HG02943 (cell line): ENCODE data around the gene HYAL2.
A peak's percentile ranks its signal among the peaks of the same experiment; 100 is the strongest.

ENCODE experiments used
- ATAC-seq: cut with Tn5 transposase; IDR thresholded peaks from one replicate; pipeline ENCODE4 v1.9.1; 2021; ENCODE audit warnings: mild to moderate bottlenecking, low read depth, moderate library complexity; ENCODE audit not compliant: unreplicated experiment

The HYAL2 gene, protein sequence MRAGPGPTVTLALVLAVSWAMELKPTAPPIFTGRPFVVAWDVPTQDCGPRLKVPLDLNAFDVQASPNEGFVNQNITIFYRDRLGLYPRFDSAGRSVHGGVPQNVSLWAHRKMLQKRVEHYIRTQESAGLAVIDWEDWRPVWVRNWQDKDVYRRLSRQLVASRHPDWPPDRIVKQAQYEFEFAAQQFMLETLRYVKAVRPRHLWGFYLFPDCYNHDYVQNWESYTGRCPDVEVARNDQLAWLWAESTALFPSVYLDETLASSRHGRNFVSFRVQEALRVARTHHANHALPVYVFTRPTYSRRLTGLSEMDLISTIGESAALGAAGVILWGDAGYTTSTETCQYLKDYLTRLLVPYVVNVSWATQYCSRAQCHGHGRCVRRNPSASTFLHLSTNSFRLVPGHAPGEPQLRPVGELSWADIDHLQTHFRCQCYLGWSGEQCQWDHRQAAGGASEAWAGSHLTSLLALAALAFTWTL

DNA sequence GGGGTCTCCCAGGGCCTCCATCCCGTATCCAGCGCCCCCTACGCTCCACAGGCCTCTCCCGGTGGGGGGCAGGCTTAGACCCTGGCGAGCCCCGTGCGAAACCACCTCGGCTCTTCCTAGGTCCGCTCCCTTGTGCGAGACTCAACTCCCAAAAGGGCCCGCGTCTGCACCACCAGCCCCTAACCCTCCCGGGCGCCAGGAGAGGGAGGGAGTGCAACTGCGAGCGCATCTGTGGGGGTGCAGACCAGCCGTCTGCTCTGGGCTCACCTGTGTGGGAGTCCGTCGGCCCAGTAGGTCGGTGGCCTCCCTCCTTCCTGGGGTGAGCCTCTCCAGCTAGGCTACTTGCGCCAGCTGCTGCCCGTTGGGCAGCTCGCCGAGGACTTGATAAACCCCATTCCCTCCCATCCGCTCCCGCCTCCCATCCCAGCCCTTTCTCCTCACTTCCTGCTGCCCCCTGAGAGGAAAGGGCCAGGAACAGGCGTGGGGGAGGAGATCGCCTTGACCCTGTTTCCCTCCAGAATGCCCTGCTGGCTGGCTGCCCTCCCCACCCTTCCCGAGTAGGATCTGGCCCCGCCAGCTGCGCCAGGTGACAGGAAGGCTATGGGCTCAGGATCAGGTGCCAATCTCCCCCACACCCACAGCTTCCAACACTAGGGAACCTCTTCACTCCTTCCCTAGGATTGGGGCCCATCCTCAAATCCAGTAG lies at the start of gene HYAL2:
Gene HYAL2, minus strand, starts transcription at position 360 of the 706 bp plus-strand sequence. CDS start 2,256 bp downstream, outside the sequence.
- ATAC-seq, result no peak

GRCh38 chr3:50371133-50371685 lies 48.7 kb upstream of the HYAL2 start:
- no peak for ATAC-seq

GRCh38 chr3:50370594-50370993 lies 48.0 kb upstream of the HYAL2 start:
- ATAC-seq, result no peak

DNA sequence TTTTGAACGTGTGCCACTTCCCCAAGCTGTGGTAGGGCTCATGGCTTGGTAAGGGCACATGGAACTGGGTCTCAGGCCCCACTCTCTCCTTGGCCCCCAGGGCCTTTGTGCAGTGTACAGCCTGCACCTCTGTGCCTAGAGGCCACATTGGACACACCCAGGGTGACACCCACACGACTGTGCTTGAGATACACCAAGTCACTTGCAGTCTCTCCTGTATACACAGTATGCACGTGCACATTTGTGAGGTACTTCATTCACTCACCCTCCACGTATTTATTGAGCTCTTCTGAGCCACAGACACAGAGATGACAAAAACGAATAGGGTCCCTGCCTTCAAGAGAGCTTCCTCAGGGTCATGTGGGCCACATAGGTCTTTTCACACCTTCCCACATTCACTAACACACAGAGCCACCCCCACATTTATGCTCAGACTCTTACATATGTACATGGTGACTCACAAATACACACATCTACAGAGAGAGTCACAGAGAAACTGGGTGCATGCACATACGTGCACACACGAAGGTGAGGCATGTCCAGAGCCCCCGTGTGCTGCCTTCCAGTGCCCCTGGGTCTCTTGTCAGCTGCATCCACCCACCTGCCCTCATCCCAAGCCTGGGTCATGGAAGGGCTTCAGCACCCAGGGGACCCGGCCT lies 46.6 kb upstream of the HYAL2 start:
- ATAC-seq, result no peak

DNA sequence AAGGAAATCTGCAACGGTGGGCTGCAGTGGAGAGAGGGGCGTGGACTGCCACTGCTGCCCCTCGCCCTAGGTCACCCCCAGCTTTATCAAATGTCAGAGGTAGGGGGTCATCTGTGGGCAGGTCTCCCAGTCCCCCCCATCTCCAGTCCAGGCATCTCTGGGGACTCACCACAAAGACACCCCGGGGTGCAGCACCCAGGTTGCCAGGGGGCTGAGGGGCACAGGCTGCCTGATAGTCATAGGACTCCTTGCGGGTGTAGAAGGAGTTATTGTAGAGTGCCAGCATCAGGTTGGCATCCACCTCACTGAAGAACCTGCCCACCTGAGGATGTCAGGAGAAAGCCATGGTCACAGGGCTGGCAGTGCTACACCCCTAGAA lies 43.3 kb upstream of the HYAL2 start:
- no peak for ATAC-seq

GRCh38 chr3:50365080-50365841 lies 42.7 kb upstream of the HYAL2 start:
- peak; percentile 73 for ATAC-seq

DNA sequence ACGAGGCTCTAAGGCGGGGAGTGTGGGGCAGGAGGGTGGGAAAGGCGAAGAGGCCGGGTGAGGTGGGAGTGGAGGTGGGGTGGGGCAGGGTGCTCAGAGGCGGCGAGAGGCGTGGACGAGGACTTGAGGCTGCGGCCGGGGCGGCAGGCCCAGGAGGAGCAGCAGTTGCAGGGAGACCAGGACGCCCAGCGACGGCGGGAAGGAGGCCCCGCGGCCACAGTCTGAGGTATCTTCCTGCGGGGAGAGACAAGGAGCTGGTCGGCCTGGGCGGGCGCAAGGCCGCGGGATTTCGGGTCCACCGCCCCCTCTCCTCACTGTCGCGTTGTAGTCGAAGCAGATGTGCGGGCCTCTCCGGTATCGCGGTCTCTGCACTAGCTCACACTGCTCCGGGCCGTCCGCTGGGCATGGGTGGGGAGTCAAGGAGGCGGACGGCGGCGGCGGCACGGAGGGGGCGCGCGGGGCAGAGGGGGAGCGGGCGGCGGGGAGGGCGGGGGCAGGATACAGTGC lies 42.1 kb upstream of the HYAL2 start:
- ATAC-seq, result no peak

GRCh38 chr3:50359760-50360110 lies 37.2 kb upstream of the HYAL2 start:
- peak; percentile 23 for ATAC-seq

- ATAC-seq, result peak; percentile 98
Measured at GRCh38 chr3:50358911-50359759, 36.6 kb upstream of the HYAL2 start, which contains the start of gene TMEM115. Gene TMEM115, minus strand, starts transcription at chr3:50359521. Its CDS starts 458 bp downstream, at chr3:50359063.

DNA sequence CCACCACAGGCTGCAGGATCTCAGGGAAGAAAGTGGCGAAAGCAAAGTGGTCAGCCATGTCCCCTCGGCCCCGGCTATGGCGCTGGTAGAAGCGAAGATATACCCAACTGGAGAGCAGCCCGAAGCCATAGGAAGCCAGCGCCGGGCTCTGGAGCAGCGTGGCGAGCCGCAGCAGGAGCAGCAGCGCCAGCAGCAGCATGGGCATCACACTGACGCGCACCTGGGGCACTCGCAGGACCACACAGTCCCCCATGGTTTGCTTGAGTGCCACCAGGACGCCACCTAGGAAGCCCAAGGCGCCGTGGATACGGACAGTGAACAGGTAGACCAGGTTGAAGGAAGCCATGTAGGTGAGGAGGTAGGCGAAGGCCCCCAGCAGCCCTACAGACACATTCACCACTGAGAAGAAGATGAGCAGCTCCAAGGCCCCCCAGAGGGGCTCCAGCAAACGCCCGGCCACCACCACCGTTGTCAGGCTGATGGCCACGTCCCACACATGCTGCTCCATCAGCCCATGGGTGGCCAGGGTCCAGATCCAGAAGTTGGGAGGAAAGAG lies 35.9 kb upstream of the HYAL2 start:
- ATAC-seq, result no peak

- no peak for ATAC-seq
Measured at GRCh38 chr3:50357481-50357880, 34.9 kb upstream of the HYAL2 start.

- ATAC-seq, result no peak
Measured at GRCh38 chr3:50356553-50356952, 34.0 kb upstream of the HYAL2 start.

DNA sequence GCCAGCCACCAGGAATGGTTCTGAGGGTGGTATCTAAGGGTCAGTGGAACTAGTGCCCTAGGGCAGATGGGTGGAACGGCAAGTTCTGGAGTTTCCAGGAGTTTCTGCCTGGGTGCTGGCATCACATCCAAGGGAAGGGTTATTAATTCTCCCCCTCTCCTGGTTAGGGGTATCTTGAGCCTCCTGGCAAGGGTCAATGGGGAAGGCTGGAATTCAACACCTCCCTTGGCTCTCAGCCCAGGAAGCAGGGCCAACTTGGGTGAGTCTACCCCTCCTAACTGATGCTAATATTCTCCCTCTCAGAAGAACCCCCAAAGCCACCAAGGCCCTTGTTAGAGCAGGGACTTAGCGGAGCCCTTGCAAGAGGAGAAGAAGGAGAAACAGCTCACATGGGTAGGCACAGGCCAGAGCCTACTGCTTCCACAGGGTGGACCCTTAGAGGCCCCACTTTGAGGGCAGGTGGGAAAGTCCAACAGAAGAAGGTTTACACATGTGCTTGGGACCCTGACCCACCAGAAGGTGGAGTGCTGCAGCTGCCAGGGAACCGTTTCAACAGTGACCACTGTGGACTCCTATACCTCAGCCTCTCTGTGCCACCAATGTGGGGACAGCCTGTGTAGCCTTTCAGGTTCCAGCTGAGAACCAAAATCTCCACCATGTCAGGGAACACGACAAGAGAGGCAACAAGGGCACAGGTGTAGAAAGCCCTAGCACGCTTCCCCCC lies 33.4 kb upstream of the HYAL2 start:
- no peak for ATAC-seq

- no peak for ATAC-seq
Measured at GRCh38 chr3:50354850-50355249, 32.3 kb upstream of the HYAL2 start.

DNA sequence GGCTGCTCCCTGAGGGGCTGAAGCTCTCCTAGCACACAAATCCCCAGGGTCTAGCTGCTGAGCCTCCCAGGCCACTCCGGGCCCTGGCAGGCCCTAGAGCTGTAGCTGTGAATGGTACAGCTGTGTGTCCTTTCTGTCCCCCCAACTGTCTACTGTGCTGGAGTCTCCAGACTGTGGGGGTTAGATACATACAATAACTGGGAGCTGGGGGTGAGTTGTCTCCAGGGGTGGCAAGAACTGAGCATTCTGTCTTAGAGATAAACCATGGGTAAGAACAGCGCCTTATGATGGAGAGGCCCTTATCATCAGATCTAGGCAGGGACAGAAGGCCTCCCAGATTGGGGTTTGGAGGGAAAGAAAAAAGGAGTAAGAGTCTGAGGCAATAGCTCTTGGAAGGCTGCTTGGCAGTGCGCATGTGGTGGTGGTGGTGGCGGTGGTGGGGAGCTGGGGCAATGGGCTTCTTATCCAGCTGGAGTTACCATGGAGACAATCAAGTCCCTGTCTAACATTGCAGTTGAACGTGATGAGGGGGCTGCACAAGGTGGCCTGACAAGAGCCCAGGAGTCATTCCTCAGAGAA lies 31.7 kb upstream of the HYAL2 start:
- ATAC-seq, result no peak

- ATAC-seq, result no peak
Measured at GRCh38 chr3:50353245-50354004, 30.9 kb upstream of the HYAL2 start.

GRCh38 chr3:50352781-50353180 lies 30.2 kb upstream of the HYAL2 start:
- no peak for ATAC-seq
